Keratinocyte (primary cell): ENCODE results near the gene ZNF254.

Experiments used
- EZH2 ChIP-seq: IDR thresholded peaks from one replicate; pipeline ENCODE4 v1.6.1; 2012; ENCODE audit warnings: inconsistent platforms, mild to moderate bottlenecking, low read length, moderate library complexity
- TF ChIP-seq, protein P1 (sequence below), 3 experiments: IDR thresholded peaks in 1 of 3; conservative IDR thresholded peaks in 1 of 3; optimal IDR thresholded peaks in 1 of 3; 2 replicates in 2 of 3; 3 replicates in 1 of 3; pipeline versions ENCODE3 to v1.5.1; 2011; ENCODE audit warnings: low read length in 3 of 3, mild to moderate bottlenecking in 3 of 3, moderate library complexity in 2 of 3, control low read depth in 1 of 3, inconsistent platforms in 1 of 3; ENCODE audit not compliant: insufficient read depth in 2 of 3; ENCODE audit errors: extremely low read depth in 1 of 3

DNA sequence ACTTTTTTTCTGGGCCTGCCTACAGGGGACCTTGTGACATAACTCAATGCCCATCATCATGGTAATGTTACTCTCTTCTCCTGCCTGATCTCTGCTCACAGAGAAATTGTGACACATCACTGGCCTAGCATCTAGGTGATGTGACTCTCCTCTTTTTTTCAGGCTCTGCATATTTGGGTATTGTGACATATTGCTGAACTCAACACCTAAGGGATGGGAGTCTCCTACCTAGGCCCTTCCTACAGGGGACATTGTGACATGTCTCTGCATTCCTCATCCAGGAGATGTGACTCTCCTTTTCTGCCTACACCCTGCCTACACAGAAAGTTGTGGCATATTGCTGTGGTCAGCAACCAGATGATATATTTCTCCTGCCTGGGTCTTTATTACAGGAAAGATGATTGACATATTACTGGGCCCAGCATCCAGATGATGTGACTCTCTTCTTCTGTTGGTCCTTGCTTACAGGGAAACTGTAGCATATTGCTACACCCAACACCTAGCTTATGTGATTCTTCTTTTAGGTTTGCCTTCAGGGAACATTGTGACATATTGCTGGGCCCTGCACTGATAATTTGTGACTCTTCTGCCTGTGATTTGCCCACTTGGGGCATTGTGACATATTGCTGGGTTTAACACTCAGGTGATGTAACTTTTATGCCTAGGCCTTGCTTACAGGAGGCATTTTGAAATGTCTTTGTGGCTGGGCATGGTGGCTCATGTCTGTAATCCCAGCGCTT, 21.0 kb upstream of the ZNF254 start:
- TF ChIP-seq, protein P1, sequence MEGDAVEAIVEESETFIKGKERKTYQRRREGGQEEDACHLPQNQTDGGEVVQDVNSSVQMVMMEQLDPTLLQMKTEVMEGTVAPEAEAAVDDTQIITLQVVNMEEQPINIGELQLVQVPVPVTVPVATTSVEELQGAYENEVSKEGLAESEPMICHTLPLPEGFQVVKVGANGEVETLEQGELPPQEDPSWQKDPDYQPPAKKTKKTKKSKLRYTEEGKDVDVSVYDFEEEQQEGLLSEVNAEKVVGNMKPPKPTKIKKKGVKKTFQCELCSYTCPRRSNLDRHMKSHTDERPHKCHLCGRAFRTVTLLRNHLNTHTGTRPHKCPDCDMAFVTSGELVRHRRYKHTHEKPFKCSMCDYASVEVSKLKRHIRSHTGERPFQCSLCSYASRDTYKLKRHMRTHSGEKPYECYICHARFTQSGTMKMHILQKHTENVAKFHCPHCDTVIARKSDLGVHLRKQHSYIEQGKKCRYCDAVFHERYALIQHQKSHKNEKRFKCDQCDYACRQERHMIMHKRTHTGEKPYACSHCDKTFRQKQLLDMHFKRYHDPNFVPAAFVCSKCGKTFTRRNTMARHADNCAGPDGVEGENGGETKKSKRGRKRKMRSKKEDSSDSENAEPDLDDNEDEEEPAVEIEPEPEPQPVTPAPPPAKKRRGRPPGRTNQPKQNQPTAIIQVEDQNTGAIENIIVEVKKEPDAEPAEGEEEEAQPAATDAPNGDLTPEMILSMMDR (optimal IDR thresholded peaks at IDR 0.05 in 1 of 3, IDR thresholded peaks at IDR 0.05 in 1 of 3, conservative IDR thresholded peaks at IDR 0.05 in 1 of 3; ENCODE audit: extremely low read depth in 1 of 3, insufficient read depth in 2 of 3, low read length in 3 of 3): no peak
- no peak for TF ChIP-seq EZH2
